ENCODE results near the gene MAPK11. TPM values are rescaled to one million over a fixed set of nuclear protein-coding genes. Genes with fewer than 3 reads are reported as not detected.

MAPK11 gene
- total RNA-seq, 4 donors from 2014 or later: 6.2 to 53.5 (median 13.1) TPM

DNA sequence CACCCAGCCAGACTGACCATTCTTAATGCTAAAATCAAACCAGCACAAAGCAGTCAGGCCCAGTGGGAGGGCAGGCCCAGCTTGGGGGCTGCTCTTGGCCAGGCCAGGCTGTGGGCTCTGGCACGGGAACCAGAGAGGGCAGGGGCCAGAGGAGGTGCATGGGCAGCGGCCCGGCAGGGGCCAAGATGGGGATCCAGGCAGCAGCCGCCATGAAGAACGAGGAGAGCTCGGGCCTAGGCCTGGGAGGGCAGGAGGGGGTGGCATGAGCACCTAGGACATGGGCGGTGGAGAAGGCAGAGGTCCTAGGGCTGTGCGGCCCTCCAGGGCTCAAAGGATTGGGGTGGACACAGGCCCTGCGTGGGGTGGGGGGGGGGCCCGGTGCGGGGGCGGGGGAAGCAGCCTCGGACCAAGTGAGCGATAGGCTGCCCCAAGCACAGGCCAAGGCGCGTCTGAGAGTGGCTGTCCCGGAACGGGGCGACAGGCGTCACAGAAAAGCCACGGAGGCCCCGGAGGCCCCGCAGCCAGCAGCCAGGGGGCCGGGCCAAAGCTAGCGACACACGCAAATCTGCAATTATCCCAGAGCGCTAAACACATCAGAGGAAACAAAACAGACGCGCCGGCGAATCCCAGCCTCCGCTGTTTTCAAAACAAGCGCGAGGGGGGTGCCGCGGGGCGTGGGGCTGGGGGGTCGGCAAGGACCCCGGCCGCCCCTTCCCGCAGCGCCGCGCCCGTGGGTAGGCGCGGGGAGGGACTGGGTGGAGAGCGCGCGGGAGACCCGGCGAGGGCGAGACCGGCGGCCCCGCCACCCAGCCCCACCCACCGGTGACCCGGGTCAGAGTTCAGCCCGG, 29.0 kb upstream of the MAPK11 start:
- TF ChIP-seq, protein P1, sequence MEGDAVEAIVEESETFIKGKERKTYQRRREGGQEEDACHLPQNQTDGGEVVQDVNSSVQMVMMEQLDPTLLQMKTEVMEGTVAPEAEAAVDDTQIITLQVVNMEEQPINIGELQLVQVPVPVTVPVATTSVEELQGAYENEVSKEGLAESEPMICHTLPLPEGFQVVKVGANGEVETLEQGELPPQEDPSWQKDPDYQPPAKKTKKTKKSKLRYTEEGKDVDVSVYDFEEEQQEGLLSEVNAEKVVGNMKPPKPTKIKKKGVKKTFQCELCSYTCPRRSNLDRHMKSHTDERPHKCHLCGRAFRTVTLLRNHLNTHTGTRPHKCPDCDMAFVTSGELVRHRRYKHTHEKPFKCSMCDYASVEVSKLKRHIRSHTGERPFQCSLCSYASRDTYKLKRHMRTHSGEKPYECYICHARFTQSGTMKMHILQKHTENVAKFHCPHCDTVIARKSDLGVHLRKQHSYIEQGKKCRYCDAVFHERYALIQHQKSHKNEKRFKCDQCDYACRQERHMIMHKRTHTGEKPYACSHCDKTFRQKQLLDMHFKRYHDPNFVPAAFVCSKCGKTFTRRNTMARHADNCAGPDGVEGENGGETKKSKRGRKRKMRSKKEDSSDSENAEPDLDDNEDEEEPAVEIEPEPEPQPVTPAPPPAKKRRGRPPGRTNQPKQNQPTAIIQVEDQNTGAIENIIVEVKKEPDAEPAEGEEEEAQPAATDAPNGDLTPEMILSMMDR (IDR thresholded peaks at IDR 0.05; ENCODE audit: low read depth): no peak

DNA sequence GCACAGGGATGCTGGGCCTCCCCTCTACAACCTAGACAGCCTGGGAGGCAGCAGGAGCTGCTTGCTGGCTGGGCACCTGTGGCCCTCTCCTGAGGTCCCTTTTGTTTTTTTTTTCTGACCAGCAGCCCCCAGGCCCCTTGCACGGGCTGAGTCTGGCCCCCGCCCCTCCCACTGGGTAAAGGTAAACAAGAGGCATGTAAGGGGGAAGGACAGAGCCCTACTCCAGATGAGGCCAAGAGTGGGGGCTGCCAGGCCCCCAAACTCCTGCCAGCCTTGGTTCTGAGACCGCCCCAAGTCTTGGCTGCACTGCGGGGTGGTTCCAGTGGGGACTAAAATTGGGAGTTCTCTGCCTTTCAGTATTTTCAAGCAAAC, 28.1 kb upstream of the MAPK11 start:
- TF ChIP-seq, protein P1 (IDR thresholded peaks at IDR 0.05; ENCODE audit: low read depth): no peak

DNA sequence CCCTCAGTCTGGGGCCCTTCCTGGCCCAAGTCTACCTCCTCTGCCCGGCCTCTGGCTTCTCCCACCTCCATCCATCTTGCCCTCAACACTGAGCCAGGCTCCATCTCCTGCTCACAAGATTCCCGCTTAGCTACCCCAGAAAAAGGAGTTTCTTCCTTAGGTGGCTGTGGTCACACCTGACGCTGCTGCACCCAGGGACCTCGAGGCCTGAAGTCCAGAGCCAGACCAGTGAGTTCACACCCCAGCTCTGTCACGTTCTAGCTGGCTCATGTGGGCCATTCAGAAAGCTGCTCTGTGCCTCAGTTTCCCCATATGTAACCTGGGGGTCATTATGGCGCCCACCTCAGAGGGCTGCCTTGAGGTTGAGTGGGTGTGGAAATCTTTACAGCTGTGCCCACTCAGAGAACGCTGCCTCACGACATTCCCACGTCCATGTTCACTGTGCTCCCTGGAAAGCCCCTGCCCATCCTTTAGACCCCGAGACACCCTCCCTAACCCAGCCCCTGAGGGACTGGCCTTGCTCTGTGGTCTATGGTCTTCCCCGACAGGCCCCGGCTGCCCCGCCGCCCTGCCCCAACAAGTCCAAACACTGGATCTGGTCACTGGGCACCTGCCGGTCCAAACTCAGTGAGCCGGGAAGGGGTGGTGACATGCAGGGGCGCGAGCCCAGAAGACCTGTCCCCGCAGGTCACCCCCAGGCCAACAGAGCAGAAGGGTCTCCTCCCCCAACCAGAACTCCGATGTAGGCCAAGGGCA, 27.5 kb upstream of the MAPK11 start:
- TF ChIP-seq, protein P1 (IDR thresholded peaks at IDR 0.05; ENCODE audit: low read depth): no peak

DNA sequence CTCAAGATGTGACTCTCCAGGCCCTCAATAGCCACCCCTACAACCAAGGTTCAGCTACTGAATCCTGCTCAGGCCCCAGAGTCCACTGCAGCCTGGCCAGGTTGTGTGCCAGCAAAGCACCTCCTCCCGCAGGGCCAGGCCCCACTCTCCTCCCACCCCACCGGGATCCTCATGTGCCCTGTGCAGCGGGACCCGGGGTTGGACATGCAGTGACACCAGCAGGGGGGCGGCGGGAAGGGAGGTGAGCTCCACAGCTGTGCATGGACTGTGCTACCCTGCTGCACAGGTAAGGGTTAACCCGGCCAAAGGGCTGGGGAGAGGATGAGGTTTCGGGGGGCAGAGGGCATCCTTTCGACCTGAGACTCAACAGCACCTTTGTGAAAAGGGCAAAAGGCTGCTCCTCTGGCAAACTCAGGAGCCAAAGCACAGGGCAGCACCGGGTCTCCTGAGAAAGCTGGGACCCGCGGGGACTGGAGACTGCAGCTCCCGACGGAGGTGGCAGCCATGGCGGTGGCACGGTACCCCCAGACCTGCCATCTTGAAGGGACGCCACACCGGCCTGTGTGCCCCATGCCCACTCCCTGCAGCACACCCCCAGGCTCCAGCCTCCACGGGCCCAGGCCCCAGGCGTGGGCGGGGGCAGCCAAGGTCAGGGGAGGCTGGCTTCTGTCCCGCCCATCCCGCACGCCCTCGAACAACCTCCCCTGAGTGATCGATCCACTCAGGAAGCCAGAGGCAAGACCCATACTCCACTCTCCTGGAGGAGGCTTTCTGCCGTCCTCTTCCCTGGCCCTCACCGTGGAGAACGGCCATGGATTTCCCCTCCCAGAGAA, 26.7 kb upstream of the MAPK11 start:
- TF ChIP-seq, protein P1 (IDR thresholded peaks at IDR 0.05; ENCODE audit: low read depth): no peak

DNA sequence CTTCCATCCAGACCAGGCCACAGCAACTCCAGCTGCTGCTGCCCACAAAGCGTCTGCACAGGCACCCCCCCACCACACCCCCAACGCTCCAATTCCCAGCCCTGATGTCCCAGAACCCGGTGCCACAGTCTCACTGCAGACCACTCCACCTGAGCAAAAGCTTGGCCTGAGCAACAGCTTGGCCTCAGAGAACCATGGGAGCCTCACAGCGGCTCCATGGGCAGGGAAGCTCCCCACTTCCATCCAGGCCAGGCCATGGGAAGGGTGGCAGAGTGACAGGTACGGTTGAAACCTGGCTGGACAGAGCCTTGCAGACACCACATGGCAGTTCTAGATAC, 24.1 kb upstream of the MAPK11 start:
- TF ChIP-seq, protein P1 (IDR thresholded peaks at IDR 0.05; ENCODE audit: low read depth): no peak

DNA sequence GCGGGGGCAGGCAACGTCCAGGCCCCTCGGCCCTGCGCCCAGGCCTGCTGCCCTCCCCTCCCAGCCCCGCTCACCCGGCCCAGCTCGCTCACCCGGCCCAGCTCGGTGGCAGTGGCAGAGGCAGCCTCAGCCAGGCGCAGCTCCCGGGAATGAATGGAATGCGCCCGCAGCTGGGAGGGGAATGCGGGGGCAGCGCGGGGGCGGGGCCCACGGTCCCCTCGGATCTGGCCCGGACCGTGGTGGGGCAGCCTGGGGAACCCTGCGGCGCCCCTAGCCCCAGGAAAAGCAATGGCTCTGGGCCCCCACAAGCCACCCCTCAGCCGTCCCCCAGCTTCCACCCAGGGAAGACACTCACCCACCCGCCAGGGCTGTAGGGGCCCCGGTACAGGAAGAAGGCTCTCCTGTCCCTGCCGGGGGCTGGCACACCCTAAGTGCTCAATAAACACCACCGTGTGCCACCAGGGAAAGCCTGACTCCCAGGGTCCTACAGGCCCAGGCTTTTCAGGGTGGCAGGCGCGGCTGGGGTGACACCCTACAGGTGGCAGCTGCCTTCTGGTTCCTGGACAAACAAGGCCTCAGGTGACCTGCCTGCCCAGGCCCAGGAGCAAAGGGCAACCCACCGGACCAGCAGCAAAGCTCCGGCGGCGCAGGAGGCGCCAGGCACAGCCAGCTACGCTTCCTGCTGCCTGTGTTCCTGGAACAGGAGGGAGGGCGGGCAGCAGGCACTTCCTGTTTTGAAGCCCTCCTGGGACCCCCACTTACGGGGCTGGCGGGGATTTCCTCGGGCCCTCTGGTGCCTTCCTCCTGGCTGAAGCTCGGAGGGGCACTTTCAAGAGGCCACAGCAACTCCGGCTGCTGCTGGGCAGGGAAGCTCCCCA, 23.5 kb upstream of the MAPK11 start:
- TF ChIP-seq, protein P1 (IDR thresholded peaks at IDR 0.05; ENCODE audit: low read depth): no peak
